Subcutaneous abdominal adipose tissue (tissue), 5 donors: ENCODE measurements around the gene GRID1.

Source experiments
- H3K27ac ChIP-seq: one replicate; pipeline ENCODE4 v1.7.0; 2013; ENCODE audit warnings: low read depth, mild to moderate bottlenecking, inconsistent platforms, low read length, moderate library complexity
- H3K27me3 ChIP-seq, 5 donors: one replicate each; pipeline ENCODE4 v1.7.0; 2013; ENCODE audit warnings: low read length in 5 of 5, inconsistent platforms in 1 of 5; ENCODE audit not compliant: control insufficient read depth in 5 of 5, insufficient read depth in 4 of 5
- H3K36me3 ChIP-seq, 5 donors: one replicate each; pipeline ENCODE4 v1.7.0; 2013; ENCODE audit warnings: low read length in 5 of 5; ENCODE audit not compliant: control insufficient read depth in 5 of 5, insufficient read depth in 5 of 5
- H3K4me1 ChIP-seq, 5 donors: one replicate each; pipeline ENCODE4 v1.7.0; 2013; ENCODE audit warnings: low read length in 5 of 5, mild to moderate bottlenecking in 3 of 5, moderate library complexity in 1 of 5; ENCODE audit not compliant: control insufficient read depth in 5 of 5, insufficient read depth in 5 of 5
- H3K4me3 ChIP-seq, 5 donors: one replicate each; pipeline ENCODE4 v1.7.0; 2013; ENCODE audit warnings: low read length in 5 of 5, low read depth in 1 of 5
- H3K9ac ChIP-seq, 5 donors: one replicate each; pipeline ENCODE4 v1.7.0; 2013; ENCODE audit warnings: low read length in 5 of 5, mild to moderate bottlenecking in 4 of 5, moderate library complexity in 3 of 5
- H3K9me3 ChIP-seq, 5 donors: one replicate each; pipeline ENCODE4 v1.7.0; 2013; ENCODE audit warnings: low read length in 5 of 5; ENCODE audit not compliant: control insufficient read depth in 5 of 5
- donor health status: healthy.
- donor health status: healthy.
- donor health status: healthy.
- donor health status: healthy.
- donor health status: healthy.

The GRID1 gene

GRCh38 chr10:86261941-86262687 is 104.5 kb downstream of the GRID1 start:
- no peaks in the 10 kb centered on the region for H3K36me3 ChIP-seq
- H3K9ac ChIP-seq = no peak overlapping the region
- peaks cover 0 to 9% (median 0%) of the 10 kb centered on the region in 5 donors for H3K4me1 ChIP-seq
- H3K27me3 ChIP-seq = peaks cover 0 to 43% (median 22%) of the 10 kb centered on the region in 5 donors
- H3K9me3 ChIP-seq = peaks cover 0 to 4% (median 0%) of the 10 kb centered on the region in 5 donors
- no peak overlapping the region for H3K27ac ChIP-seq
- H3K4me3 ChIP-seq = no peak overlapping the region

GRCh38 chr10:86261470-86261869 is 105.1 kb downstream of the GRID1 start:
- Histone ChIP-seq H3K27ac (no peak overlapping the region), H3K27me3 (peaks cover 0 to 38% (median 22%) of the 10 kb centered on the region in 5 donors), H3K4me1 (peaks cover 0 to 9% (median 0%) of the 10 kb centered on the region in 5 donors), H3K9me3 (peaks cover 0 to 4% (median 0%) of the 10 kb centered on the region in 5 donors), H3K4me3 (no peak overlapping the region), H3K36me3 (no peaks in the 10 kb centered on the region), H3K9ac (no peak overlapping the region)

GRCh38 chr10:86260564-86260963 is 106.0 kb downstream of the GRID1 start:
- peaks cover 0 to 38% (median 22%) of the 10 kb centered on the region in 5 donors for H3K27me3 ChIP-seq
- no peak overlapping the region for H3K9ac ChIP-seq

GRCh38 chr10:86259901-86260562 is 106.6 kb downstream of the GRID1 start:
- Histone ChIP-seq H3K4me3 (no peak overlapping the region), H3K27ac (no peak overlapping the region), H3K27me3 (peaks cover 0 to 37% (median 22%) of the 10 kb centered on the region in 5 donors), H3K9ac (no peak overlapping the region), H3K4me1 (peaks cover 0 to 9% (median 0%) of the 10 kb centered on the region in 5 donors), H3K36me3 (no peaks in the 10 kb centered on the region), H3K9me3 (peaks cover 0 to 4% (median 0%) of the 10 kb centered on the region in 5 donors)

More at GRCh38 chr10:86260564-86260963, 106.0 kb downstream of the GRID1 start:
- H3K9me3 ChIP-seq = peaks cover 0 to 4% (median 0%) of the 10 kb centered on the region in 5 donors
- H3K36me3 ChIP-seq = no peaks in the 10 kb centered on the region
- peaks cover 0 to 9% (median 0%) of the 10 kb centered on the region in 5 donors for H3K4me1 ChIP-seq
- H3K27ac ChIP-seq = no peak overlapping the region
- no peak overlapping the region for H3K4me3 ChIP-seq

- peaks cover 0 to 4% (median 0%) of the 10 kb centered on the region in 5 donors for H3K9me3 ChIP-seq
- no peaks in the 10 kb centered on the region for H3K36me3 ChIP-seq
- peaks cover 0 to 9% (median 0%) of the 10 kb centered on the region in 5 donors for H3K4me1 ChIP-seq
- no peak overlapping the region for H3K27ac ChIP-seq
- H3K9ac ChIP-seq = no peak overlapping the region
- H3K27me3 ChIP-seq = peaks cover 0 to 26% (median 13%) of the 10 kb centered on the region in 5 donors
- H3K4me3 ChIP-seq = no peak overlapping the region
Observed at GRCh38 chr10:86258941-86259340, 107.7 kb downstream of the GRID1 start.

- H3K27ac ChIP-seq = no peak overlapping the region
- no peak overlapping the region for H3K9ac ChIP-seq
- peaks cover 0 to 23% (median 11%) of the 10 kb centered on the region in 5 donors for H3K27me3 ChIP-seq
- no peaks in the 10 kb centered on the region for H3K36me3 ChIP-seq
- H3K4me3 ChIP-seq = no peak overlapping the region
- peaks cover 0 to 9% (median 2%) of the 10 kb centered on the region in 5 donors for H3K4me1 ChIP-seq
- H3K9me3 ChIP-seq = peaks cover 0 to 4% (median 0%) of the 10 kb centered on the region in 5 donors
Observed at GRCh38 chr10:86258499-86258898, 108.1 kb downstream of the GRID1 start.

- Histone ChIP-seq H3K9ac (no peak overlapping the region), H3K9me3 (peaks cover 0 to 4% (median 0%) of the 10 kb centered on the region in 5 donors), H3K4me1 (peaks cover 0 to 2% (median 0%) of the 10 kb centered on the region in 5 donors), H3K4me3 (no peak overlapping the region), H3K27ac (no peak overlapping the region), H3K27me3 (peaks cover 0 to 17% (median 6%) of the 10 kb centered on the region in 5 donors), H3K36me3 (no peaks in the 10 kb centered on the region)
Observed at GRCh38 chr10:86257683-86258082, 108.9 kb downstream of the GRID1 start.

GRCh38 chr10:86256690-86257315 is 109.8 kb downstream of the GRID1 start:
- Histone ChIP-seq H3K27me3 (peaks cover 0 to 9% (median 0%) of the 10 kb centered on the region in 5 donors), H3K9ac (no peak overlapping the region), H3K4me1 (peaks cover 0 to 2% (median 0%) of the 10 kb centered on the region in 5 donors), H3K4me3 (no peak overlapping the region), H3K9me3 (peaks cover 0 to 4% (median 0%) of the 10 kb centered on the region in 5 donors), H3K36me3 (no peaks in the 10 kb centered on the region), H3K27ac (no peak overlapping the region)

GRCh38 chr10:86255405-86256251 is 111.0 kb downstream of the GRID1 start:
- peaks cover 0 to 4% (median 0%) of the 10 kb centered on the region in 5 donors for H3K9me3 ChIP-seq
- no peak overlapping the region for H3K27ac ChIP-seq
- peaks cover 0 to 5% (median 0%) of the 10 kb centered on the region in 5 donors for H3K27me3 ChIP-seq
- H3K4me3 ChIP-seq = no peak overlapping the region
- no peaks in the 10 kb centered on the region for H3K36me3 ChIP-seq
- no peak overlapping the region for H3K9ac ChIP-seq
- H3K4me1 ChIP-seq = peaks cover 0 to 2% (median 0%) of the 10 kb centered on the region in 5 donors
